AG04449 (cell line): ENCODE results near the gene ALK.

Source experiments
- CTCF ChIA-PET: fragments of 350-600 bp; formaldehyde crosslinking; extraction: SDS; loops from one replicate; lab custom pipeline; 2021; ENCODE audit warnings: antibody characterized with exemption; lab: Yijun Ruan, JAX
- POLR2A ChIA-PET: fragments of 400-600, 350-600 bp; formaldehyde crosslinking; extraction: SDS; loops from one replicate; lab custom pipeline; 2020; ENCODE audit warnings: antibody characterized with exemption, inconsistent platforms; lab: Yijun Ruan, JAX
- DNase-seq: peaks from one replicate; pipeline ENCODE4 v3.0.0-alpha.2; 2010; ENCODE audit warnings: low read depth, low spot score
- H3K4me3 ChIP-seq: 2 replicates; pipeline ENCODE4 v1.5.1; 2011; ENCODE audit warnings: low read depth, mild to moderate bottlenecking, control low read depth, low read length
- CTCF ChIP-seq: IDR thresholded peaks from one replicate; pipeline ENCODE4 v1.5.1; 2011; ENCODE audit warnings: mild to moderate bottlenecking, moderate library complexity, low read length, control low read depth, inconsistent platforms; ENCODE audit not compliant: insufficient read depth; ENCODE audit errors: missing control alignments

Gene ALK

GRCh38 chr2:29618024-29618423 is 303.4 kb downstream of the ALK start:
- no peak for TF ChIP-seq CTCF
- no peak for DNase-seq
- CTCF ChIA-PET: no interaction called here
- POLR2A ChIA-PET: no interaction called here
- H3K4me3 ChIP-seq: no peak overlapping the region

GRCh38 chr2:29617351-29617750 is 304.0 kb downstream of the ALK start:
- H3K4me3 ChIP-seq: no peak overlapping the region
- ChIA-PET POLR2A (no interaction called here), CTCF (no interaction called here)
- no peak for TF ChIP-seq CTCF
- no peak for DNase-seq

- POLR2A ChIA-PET: no interaction called here
- CTCF ChIA-PET: interaction anchor here (1.0 kb wide), 1 partner anchor 10 kb away, joined by 3 read pairs; no protein-coding TSS in a partner anchor
- TF ChIP-seq CTCF: no peak
- no peak overlapping the region for H3K4me3 ChIP-seq
- DNase-seq: no peak
These were observed 304.8 kb downstream of the ALK start for GRCh38 chr2:29616569-29616968.

- H3K4me3 ChIP-seq: no peak overlapping the region
- no peak for TF ChIP-seq CTCF
- POLR2A ChIA-PET: no interaction called here
- DNase-seq: no peak
- CTCF ChIA-PET: interaction anchor here (1.0 kb wide), 1 partner anchor 10 kb away, joined by 3 read pairs; no protein-coding TSS in a partner anchor
These were observed 305.5 kb downstream of the ALK start for GRCh38 chr2:29615841-29616240.

- DNase-seq: no peak
- no peak overlapping the region for H3K4me3 ChIP-seq
- CTCF ChIA-PET: no interaction called here
- POLR2A ChIA-PET: no interaction called here
- TF ChIP-seq CTCF: no peak
These were observed 306.2 kb downstream of the ALK start for GRCh38 chr2:29615183-29615582.

- no peak for TF ChIP-seq CTCF
- POLR2A ChIA-PET: no interaction called here
- no peak for DNase-seq
- H3K4me3 ChIP-seq: no peak overlapping the region
- CTCF ChIA-PET: no interaction called here
These were observed 307.0 kb downstream of the ALK start for GRCh38 chr2:29614295-29614830.
